Ishikawa (cell line): Measurements from ENCODE around the gene ABHD2.

Source experiments
- CEBPB ChIP-seq: IDR thresholded peaks from 2 replicates; pipeline ENCODE4 v1.6.1; 2012
- EP300 ChIP-seq: IDR thresholded peaks from 2 replicates; pipeline ENCODE4 v1.6.1; 2012; ENCODE audit warnings: borderline replicate concordance
- FOXM1 ChIP-seq: IDR thresholded peaks from 2 replicates; pipeline ENCODE4 v1.6.1; 2012; ENCODE audit warnings: low read depth, borderline replicate concordance
- RAD21 ChIP-seq: IDR thresholded peaks from 2 replicates; pipeline ENCODE4 v1.6.1; 2012; ENCODE audit warnings: low read depth
- REST ChIP-seq: IDR thresholded peaks from 2 replicates; pipeline ENCODE4 v1.6.1; 2012; ENCODE audit warnings: low read depth, mild to moderate bottlenecking
- TCF12 ChIP-seq: IDR thresholded peaks from 2 replicates; pipeline ENCODE4 v1.6.1; 2012; ENCODE audit warnings: low read depth
- YY1 ChIP-seq: IDR thresholded peaks from 2 replicates; pipeline ENCODE4 v1.6.1; 2012; ENCODE audit warnings: low read depth
- ZBTB7A ChIP-seq: IDR thresholded peaks from 2 replicates; pipeline ENCODE4 v1.6.1; 2012; ENCODE audit warnings: low read depth

DNA sequence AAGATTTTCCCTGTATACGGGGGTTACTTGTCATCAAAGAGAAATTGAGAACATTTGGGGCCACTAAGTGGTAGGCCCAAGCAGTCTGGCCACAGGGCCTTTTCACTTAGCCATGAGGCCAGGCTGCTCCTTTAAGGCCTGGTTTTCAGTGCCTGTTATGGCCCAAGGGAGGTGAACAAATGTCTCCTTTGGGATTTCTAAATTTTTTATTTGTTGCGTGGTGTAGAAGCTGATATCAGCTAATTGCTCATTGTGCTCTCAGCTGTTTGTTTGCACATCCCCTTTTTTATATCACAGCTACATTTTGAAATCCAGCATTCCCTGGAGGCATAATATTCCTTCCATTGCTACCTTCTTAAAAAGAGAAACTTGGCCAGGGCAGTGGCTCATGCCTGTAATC, 84.7 kb downstream of the ABHD2 start:
- no peak for TF ChIP-seq FOXM1
- no peak for TF ChIP-seq ZBTB7A
- TF ChIP-seq CEBPB = no peak
- TF ChIP-seq REST = no peak
- TF ChIP-seq YY1 = no peak
- no peak for TF ChIP-seq EP300
- TF ChIP-seq RAD21 = no peak
- no peak for TF ChIP-seq TCF12
